GM10847 (cell line): ENCODE results near the gene ALX3.

Experiments
- POLR2A ChIP-seq: IDR thresholded peaks from 2 replicates; pipeline ENCODE4 v1.6.1; 2011; ENCODE audit not compliant: insufficient read length; ENCODE audit errors: extremely low read depth

ALX3 gene

DNA sequence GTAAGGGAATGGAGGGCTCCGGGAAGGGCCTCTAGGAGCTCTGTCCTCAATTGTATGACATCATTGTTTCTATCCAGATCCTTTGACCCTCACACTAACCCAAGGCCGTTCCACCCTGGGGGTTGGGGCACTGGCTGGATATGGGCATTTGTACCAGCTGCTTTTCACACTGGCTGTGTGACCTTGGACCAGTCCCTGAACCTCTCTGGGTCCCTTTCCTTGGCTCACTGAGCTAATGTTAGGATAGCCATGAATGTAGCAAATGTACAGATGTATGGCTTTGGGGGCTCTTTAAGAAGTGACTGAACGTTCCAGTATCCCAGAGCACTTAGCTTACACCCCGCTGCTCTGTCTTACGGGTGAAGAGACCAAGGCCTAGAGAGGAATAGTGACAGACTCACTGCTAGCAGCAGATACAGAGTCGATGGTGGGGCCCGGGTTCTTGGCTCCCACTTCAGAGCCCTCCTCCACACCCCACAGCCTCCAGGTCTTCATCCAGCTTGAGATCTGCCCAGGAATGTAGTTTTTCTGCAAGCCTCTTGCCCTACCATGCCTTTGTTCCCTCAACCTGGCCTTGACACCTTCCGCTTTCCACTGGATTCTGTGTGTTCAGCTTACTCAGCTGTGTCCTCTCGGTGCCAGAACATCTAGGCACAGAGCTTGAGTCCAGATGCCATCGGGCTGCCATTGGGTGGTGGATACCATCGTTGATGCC lies 27.2 kb upstream of the ALX3 start:
- TF ChIP-seq POLR2A = no peak

DNA sequence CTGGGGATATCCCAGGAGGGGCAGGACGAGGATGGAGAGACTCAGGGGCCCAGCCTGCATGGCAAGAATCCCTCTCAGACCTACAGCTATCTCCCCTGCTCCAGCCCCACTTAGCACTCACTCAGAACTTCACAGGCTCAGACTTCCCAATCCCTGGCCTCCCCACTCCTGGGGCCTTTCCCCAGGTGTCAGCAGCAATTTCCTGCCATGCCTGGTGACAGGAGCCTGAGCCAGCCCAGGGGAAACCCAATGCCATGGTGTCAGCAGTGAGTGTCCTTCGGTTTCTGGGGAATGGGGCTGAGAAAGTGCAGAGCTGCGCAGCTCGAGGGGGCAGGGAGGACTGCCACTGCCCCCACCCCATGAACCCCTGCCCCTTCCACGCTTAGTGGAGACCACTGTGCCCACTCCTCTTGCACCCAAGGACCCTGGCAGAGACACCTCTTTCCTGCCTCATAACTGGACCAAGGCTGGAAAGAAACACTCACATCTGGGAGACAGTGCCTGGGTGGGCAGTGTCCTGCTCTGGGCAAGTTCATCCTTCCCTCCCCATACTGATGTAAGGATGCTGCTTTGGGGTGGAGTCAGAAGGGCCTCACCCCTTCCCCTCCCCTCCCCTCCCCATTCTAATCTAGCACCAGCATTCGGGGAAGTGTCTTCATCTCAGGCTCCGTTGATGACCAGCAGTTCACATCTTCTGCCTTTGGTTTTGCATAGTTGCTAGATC lies 24.6 kb upstream of the ALX3 start:
- no peak for TF ChIP-seq POLR2A

DNA sequence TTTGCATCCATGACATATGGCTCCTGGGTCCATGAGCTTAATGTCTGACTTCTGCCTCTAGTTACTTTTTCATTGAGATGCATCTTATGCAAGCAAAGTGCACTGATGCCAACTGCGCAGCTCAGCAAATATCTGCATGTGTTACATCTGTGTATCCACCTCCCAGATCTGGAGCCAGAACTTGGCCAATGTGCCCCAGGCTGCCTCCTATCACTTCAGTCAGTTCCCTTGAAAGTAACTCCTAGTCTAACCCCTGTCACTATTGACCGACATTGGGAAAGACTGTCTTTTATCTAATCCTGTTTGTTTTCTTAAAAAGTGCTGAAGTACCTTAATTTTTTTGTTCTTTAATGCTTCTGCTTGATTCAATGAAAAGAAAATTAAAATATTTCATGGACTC lies 22.5 kb upstream of the ALX3 start:
- TF ChIP-seq POLR2A = no peak

GRCh38 chr1:110091791-110092190 lies 21.3 kb upstream of the ALX3 start:
- TF ChIP-seq POLR2A = no peak

GRCh38 chr1:110091381-110091780 lies 20.9 kb upstream of the ALX3 start:
- TF ChIP-seq POLR2A = no peak

DNA sequence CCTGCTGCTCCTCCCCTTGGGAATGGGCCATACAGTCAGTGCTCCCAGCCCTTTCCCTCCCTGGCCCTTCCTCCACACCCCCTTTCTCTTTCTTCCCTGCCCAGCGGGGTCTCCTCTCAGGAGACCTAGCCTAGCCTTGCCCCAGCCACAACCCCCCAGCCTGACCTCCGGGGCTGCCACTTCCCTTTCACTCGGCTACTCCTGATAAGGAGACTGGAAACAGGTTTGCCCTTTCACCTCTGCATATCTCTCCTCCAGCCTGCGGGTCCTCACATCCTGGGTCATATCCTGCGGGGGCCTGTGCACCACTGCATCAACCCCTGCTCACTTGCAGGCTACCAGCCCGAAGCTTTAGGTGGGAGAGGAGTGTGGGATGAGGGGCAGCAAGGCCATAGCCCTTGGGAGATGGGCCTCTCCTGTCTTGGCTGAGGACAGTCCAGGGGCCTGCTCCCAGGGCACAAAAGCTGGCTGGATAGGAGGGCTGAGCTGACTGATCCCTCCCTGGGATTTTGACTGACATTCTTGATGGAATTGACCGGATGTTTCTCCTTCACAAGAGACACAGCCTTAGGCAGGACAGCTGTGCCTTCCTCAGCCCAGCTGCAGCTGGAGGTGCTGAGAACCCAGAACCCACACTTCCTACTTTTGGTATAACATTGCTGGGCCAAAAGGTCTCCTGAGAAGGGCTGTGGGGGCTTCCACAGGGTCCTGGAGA lies 19.2 kb upstream of the ALX3 start:
- no peak for TF ChIP-seq POLR2A

GRCh38 chr1:110088739-110089316 lies 18.4 kb upstream of the ALX3 start:
- TF ChIP-seq POLR2A = no peak

GRCh38 chr1:110087812-110088738 lies 17.6 kb upstream of the ALX3 start:
- no peak for TF ChIP-seq POLR2A

GRCh38 chr1:110086961-110087360 lies 16.5 kb upstream of the ALX3 start:
- TF ChIP-seq POLR2A = no peak

DNA sequence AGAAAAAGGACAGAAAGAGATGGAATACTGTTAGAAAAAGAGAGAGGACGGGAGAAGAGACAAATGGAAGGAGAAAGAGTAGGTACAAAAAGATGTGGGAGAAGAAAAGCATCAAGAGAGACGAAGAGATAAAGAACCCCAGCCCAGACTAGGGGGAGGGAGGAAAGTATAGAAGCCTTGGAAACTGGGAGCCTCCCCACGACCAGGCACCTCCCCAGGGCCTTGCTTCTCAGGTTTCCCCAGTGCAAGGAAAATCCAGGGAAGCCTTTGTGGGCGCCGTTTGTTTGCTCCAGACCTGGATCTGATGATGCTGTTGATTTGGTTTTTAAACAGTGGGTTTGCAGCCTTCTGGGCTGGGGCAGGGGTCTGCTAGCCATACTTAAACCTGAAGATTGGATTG lies 15.2 kb upstream of the ALX3 start:
- TF ChIP-seq POLR2A = no peak

DNA sequence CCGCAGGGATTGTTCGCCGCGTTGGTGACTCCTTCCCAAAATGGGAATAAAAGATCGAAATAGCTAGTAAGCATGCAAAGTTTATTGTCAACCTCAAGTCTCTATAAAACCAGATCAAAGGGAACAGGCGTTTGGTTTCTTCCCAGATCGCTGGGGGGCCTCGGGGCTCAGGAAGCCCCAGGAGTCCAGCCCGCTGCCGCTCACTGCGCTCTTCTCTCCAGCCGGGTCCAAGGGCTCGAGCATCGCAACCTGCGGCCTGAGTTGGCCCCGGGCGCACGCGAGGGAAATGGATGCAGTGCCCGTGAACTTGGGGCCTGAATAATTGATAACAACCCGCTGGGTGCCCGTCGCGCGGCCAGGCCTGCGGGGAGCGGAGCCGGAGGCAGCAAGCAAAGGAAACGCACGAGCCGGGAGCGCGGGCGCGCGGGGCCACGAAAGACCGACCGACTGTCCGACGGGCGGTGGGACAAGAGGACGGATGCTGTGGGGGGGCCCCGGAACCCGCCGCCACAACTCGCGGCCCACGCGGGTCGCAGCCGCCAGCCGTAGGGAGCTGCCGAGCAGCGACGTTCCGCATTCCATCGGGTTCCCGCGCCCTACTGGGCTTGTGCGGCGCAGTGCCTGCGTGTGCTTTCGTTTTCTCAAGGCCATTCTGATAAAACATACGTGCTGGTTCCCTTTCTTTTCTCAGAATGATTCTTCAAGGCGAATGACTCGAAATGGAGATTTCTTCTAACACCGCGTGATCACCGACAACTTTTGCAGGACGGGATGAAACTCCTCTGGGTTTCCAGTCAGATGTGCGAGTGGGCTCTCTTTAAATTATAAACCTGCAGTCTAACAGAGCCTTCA lies 14.0 kb upstream of the ALX3 start:
- no peak for TF ChIP-seq POLR2A

- no peak for TF ChIP-seq POLR2A
Measured at GRCh38 chr1:110083866-110084226, 13.4 kb upstream of the ALX3 start.

DNA sequence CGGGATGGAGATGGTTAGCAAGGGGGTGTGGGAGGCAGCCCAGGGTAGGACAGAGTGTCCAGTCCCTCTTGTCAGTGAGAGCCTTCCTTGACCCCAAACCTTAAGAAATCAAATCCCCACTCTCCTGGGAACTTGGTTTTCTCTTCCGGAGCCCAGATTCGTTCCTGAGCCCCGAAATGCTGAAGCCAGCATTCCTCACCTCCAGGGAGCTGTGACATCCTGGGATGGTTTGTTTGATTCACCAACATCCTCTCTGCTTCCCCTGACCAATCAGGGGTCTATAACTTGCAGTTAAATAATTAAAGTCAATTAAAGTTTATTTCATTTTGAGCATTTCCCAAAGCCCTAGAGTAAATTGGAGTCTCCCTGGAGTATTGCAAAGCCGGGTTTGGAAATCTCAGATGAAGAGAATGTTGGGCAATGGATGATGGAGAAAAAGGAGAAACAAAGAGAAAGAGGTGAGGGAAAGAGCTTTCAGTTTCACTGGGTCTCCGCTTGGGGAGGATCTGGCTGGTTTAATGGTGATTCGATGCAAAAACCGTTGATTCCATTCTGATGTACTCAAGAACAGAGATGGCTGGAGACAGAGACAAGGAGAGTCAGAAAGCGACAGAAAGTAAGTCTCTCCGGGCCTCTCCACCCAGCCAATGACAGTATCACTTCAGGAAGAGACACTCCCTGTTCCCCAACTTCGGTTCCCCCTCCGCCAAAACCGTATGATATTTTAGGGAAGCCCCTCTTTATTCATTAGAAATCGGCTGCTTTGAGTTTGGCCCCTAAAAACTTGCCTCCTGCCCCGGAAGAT lies 12.8 kb upstream of the ALX3 start:
- no peak for TF ChIP-seq POLR2A
